K562 (cell line): Measurements from ENCODE around the gene PHOX2A. TPM values are rescaled to one million over a fixed set of nuclear protein-coding genes. Genes with fewer than 3 reads are reported as not detected.

Source experiments
- ATAC-seq: fragments of 200-7000 bp; cut with Tn5 transposase; 3 replicates; pipeline ENCODE4 v1.9.1; 2020; ENCODE audit warnings: moderate library complexity
- BruUV-seq: library from RNA; stranded (reverse); fragments of 400-500 nt; replicated peaks from 2 replicates; lab custom pipeline; 2021; lab: Mats Ljungman, UMichigan
- CTCF ChIA-PET: fragments of 300-600 bp; formaldehyde crosslinking; extraction: SDS; loops from one replicate; lab custom pipeline; 2021; ENCODE audit warnings: low intra/inter-chr PET ratio; lab: Yijun Ruan, JAX
- POLR2A ChIA-PET: fragments of 300-600, 350-650 bp; sonication (Branson Sonifier 250); formaldehyde crosslinking; extraction: SDS; loops from one replicate; lab custom pipeline; 2021; ENCODE audit warnings: antibody characterized with exemption, inconsistent platforms; lab: Yijun Ruan, JAX
- DNase-seq, 4 experiments: peaks; one replicate each; pipeline versions ENCODE4 v3.0.0 to v3.0.0-alpha.2; 2011 to 2018; ENCODE audit warnings: low spot score in 3 of 4, mixed read lengths in 3 of 4; ENCODE audit errors: extremely low read depth in 1 of 4
- FAIRE-seq: peaks from 2 replicates; lab custom pipeline; 2011; peaks lifted over from hg19 to GRCh38; lab: Jason Lieb, UNC
- H2AFZ ChIP-seq: 2 replicates; pipeline ENCODE4 v1.6.0; 2011; ENCODE audit warnings: low read depth, low read length, control low read depth, inconsistent platforms
- H3K27ac ChIP-seq: fragments of 200-600 bp; 3 replicates; pipeline ENCODE4 v1.8.0; 2011; ENCODE audit warnings: low read depth, mild to moderate bottlenecking, control low read depth, inconsistent platforms, low read length, moderate library complexity, mixed read lengths; ENCODE audit errors: extremely low read depth
- H3K27me3 ChIP-seq, 2 experiments: fragments of 300-600 bp in 1 of 2; 2 replicates in 1 of 2; 3 replicates in 1 of 2; pipeline versions ENCODE4 v1.6.0 to v1.8.0; 2011; ENCODE audit warnings: inconsistent platforms in 2 of 2, low read length in 2 of 2, mild to moderate bottlenecking in 1 of 2, mixed read lengths in 1 of 2, moderate library complexity in 1 of 2; ENCODE audit not compliant: control insufficient read depth in 2 of 2, insufficient read depth in 2 of 2
- H3K36me3 ChIP-seq: fragments of 300-600 bp; 3 replicates; pipeline ENCODE4 v1.8.0; 2011; ENCODE audit warnings: mild to moderate bottlenecking, low read length, inconsistent platforms; ENCODE audit not compliant: control insufficient read depth, insufficient read depth
- H3K4me1 ChIP-seq, 2 experiments: fragments of 200-600 bp in 1 of 2; replicated peaks in 1 of 2; 2 replicates in 1 of 2; 3 replicates in 1 of 2; pipeline versions ENCODE4 v1.5.1 to v1.8.0; 2011; ENCODE audit warnings: inconsistent platforms in 2 of 2, low read length in 2 of 2, mild to moderate bottlenecking in 1 of 2, mixed read lengths in 1 of 2, moderate library complexity in 1 of 2; ENCODE audit not compliant: control insufficient read depth in 2 of 2, insufficient read depth in 2 of 2
- H3K4me2 ChIP-seq: 2 replicates; pipeline ENCODE4 v1.6.1; 2011; ENCODE audit warnings: low read length, control low read depth, inconsistent platforms, mixed read lengths; ENCODE audit not compliant: insufficient read depth
- H3K4me3 ChIP-seq: fragments of 200-600 bp; sonication (generic), shearing (Covaris generic); 2 replicates; pipeline ENCODE4 v1.5.1; 2016; ENCODE audit warnings: control low read depth, inconsistent platforms
- H3K79me2 ChIP-seq: fragments of 200-600 bp; 3 replicates; pipeline ENCODE4 v1.8.0; 2011; ENCODE audit warnings: low read length, inconsistent platforms; ENCODE audit not compliant: control insufficient read depth, insufficient read depth
- H3K9ac ChIP-seq, 2 experiments: 2 replicates each; pipeline versions ENCODE4 v1.6.0 to v1.6.1; 2011; ENCODE audit warnings: low read depth in 2 of 2, low read length in 2 of 2, control low read depth in 1 of 2, inconsistent platforms in 1 of 2, mild to moderate bottlenecking in 1 of 2, mixed read lengths in 1 of 2; ENCODE audit not compliant: insufficient read depth in 1 of 2
- H3K9me1 ChIP-seq: one replicate; pipeline ENCODE4 v1.6.0; 2011; ENCODE audit warnings: inconsistent platforms, mild to moderate bottlenecking, low read length, moderate library complexity; ENCODE audit not compliant: control insufficient read depth, insufficient read depth
- H3K9me3 ChIP-seq: replicated peaks from 2 replicates; pipeline ENCODE4 v1.5.1; 2011; ENCODE audit warnings: low read depth, low read length, inconsistent platforms; ENCODE audit not compliant: control insufficient read depth, insufficient read depth
- H4K20me1 ChIP-seq: replicated peaks from 2 replicates; pipeline ENCODE4 v1.6.1; 2011; ENCODE audit warnings: low read length, inconsistent platforms, mixed read lengths; ENCODE audit not compliant: control insufficient read depth, insufficient read depth
- CBFA2T3 ChIP-seq: fragments of 450-650 bp; IDR thresholded peaks from 2 replicates; pipeline ENCODE4 v1.6.1; 2017
- CHD4 ChIP-seq: fragments of 200-600 bp; sonication (generic); IDR thresholded peaks from 3 replicates; pipeline ENCODE4 v1.6.1; 2012; ENCODE audit warnings: low read depth, mild to moderate bottlenecking, mixed read lengths, low read length, inconsistent platforms; ENCODE audit not compliant: insufficient read depth, insufficient replicate concordance, poor library complexity, severe bottlenecking
- NR2C2 ChIP-seq, 2 experiments: fragments of 200-800 bp in 1 of 2; sonication (Bioruptor generic) in 1 of 2; sonication (generic) in 1 of 2; formaldehyde crosslinking in 1 of 2; IDR thresholded peaks; 2 replicates each; pipeline versions ENCODE4 v1.6.1 to v1.8.0; 2016 to 2022; ENCODE audit warnings: mild to moderate bottlenecking in 1 of 2, missing compliant biosample characterization in 1 of 2, missing genetic modification characterization in 1 of 2, missing genetic modification reagents in 1 of 2
- PHF21A ChIP-seq: fragments of 450-650 bp; IDR thresholded peaks from 2 replicates; pipeline ENCODE4 v1.6.1; 2017; ENCODE audit warnings: low read depth, borderline replicate concordance
- TGIF2 ChIP-seq: sonication (generic); formaldehyde crosslinking; IDR thresholded peaks from 2 replicates; pipeline ENCODE4 v1.8.1; 2022; ENCODE audit warnings: mild to moderate bottlenecking, missing genetic modification reagents, moderate library complexity
- ZC3H11A ChIP-seq: IDR thresholded peaks from 2 replicates; pipeline ENCODE4 v1.6.1; 2012; ENCODE audit warnings: low read depth, low read length, improper control_type of control experiment
- ZNF79 ChIP-seq: fragments of 250-450 bp; sonication (Bioruptor Pico); IDR thresholded peaks from 2 replicates; pipeline ENCODE4 v1.4.0; 2020; ENCODE audit warnings: low read depth, mild to moderate bottlenecking, moderate library complexity
- WGBS: fragments of 100-300 bp; shearing (Covaris generic); methylation state at CpG from one replicate; pipeline ENCODE4 v1.1.6; 2016; ENCODE audit warnings: low coverage, mixed read lengths; ENCODE audit not compliant: insufficient coverage; ENCODE audit errors: missing lambda C conversion rate; 5-methylcytosine and 5-hydroxymethylcytosine counted together
- in situ Hi-C: fragments of 300-500 bp; cut with MboI; formaldehyde crosslinking; loops from 4 replicates; pipeline ENCODE4 v1.15.0; 2018; ENCODE audit warnings: inconsistent platforms, mixed read lengths
- intact Hi-C: fragments of 100-400 bp; cut with micrococcal nuclease; formaldehyde crosslinking; loops from 2 replicates; pipeline ENCODE4 v1.14.2; 2022
- polyA plus RNA-seq, 8 experiments: library from polyadenylated mRNA; depleted of rRNA in 4 of 8; stranded (reverse) in 5 of 8; unstranded in 3 of 8; fragments of >200 nt; fragmentation: Nextera tagmentation in 2 of 8; fragmentation: Illumina TruSeq in 1 of 8; extraction: Ambion mirVana in 2 of 8; extraction: Trizol in 1 of 8; gene quantifications; 2 replicates each; pipeline versions ENCODE4 v1.2.1 to v1.2.3, GENCODE V29; 2011 to 2014; ENCODE audit warnings: inconsistent platforms in 1 of 8, missing spikeins in 1 of 8
- total RNA-seq, 7 experiments: library from RNA; depleted of rRNA in 6 of 7; stranded (reverse); fragments of >200 nt in 6 of 7; fragmentation: Illumina TruSeq in 2 of 7; extraction: Trizol in 2 of 7; gene quantifications; 2 replicates each; pipeline versions ENCODE4 v1.2.1 to v1.2.3, GENCODE V29; 2011 to 2021; ENCODE audit warnings: low replicate concordance in 1 of 7
- TF ChIP-seq, protein P1 (sequence below): fragments of 250-450 bp; sonication (Bioruptor Pico); IDR thresholded peaks from 2 replicates; pipeline ENCODE4 v1.5.0; 2021
- TF ChIP-seq, protein P2 (sequence below), 2 experiments: fragments of 450-650 bp; IDR thresholded peaks; 2 replicates each; pipeline ENCODE4 v1.6.1; 2016; ENCODE audit warnings: mild to moderate bottlenecking in 2 of 2, borderline replicate concordance in 1 of 2, low read depth in 1 of 2, moderate library complexity in 1 of 2

Gene PHOX2A
- total and polyA plus RNA-seq, 9 of the 15 experiments (the other 6 are each of a cell fraction or from before 2014, with no cell fraction given) = not detected

DNA sequence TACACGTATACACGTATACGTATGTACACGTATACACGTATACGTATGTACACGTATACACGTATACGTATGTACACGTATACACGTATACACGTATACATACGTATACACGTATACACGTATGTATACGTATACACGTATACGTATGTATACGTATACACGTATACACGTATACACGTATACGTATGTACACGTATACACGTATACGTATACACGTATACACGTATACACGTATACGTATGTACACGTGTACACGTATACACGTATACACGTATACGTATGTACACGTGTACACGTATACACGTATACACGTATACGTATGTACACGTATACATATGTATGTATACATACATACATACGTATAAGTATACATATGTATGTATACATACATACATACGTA is 42.5 kb downstream of the PHOX2A start (continued):
- TF ChIP-seq ZNF79 (CRISPR knock-in tag) = peak; percentile 50; the same call in 1 of the 2 replicates

DNA sequence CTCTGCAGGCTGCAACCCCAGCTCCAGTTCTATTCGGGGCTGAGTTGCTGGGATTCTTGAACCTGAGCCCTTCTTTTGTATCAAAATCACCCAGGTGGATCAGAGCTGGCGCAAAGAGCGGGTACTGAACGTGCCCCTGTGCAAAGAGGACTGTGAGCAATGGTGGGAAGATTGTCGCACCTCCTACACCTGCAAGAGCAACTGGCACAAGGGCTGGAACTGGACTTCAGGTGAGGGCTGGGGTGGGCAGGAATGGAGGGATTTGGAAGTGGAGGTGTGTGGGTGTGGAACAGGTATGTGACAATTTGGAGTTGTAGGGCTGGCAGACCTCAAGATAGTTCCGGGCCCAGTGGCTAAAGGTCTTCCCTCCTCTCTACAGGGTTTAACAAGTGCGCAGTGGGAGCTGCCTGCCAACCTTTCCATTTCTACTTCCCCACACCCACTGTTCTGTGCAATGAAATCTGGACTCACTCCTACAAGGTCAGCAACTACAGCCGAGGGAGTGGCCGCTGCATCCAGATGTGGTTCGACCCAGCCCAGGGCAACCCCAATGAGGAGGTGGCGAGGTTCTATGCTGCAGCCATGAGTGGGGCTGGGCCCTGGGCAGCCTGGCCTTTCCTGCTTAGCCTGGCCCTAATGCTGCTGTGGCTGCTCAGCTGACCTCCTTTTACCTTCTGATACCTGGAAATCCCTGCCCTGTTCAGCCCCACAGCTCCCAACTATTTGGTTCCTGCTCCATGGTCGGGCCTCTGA is 48.3 kb downstream of the PHOX2A start:
- Histone ChIP-seq H3K4me3 (no peak overlapping the region), H3K36me3 (no peaks in the 10 kb centered on the region), H3K9me3 (no peaks in the 10 kb centered on the region), H2AFZ (no peak overlapping the region), H3K27me3 (no peaks in the 10 kb centered on the region), H3K79me2 (no peaks in the 10 kb centered on the region), H3K4me2 (no peak overlapping the region), H3K4me1 (peaks cover 9 to 10% of the 10 kb centered on the region in 2 experiments), H3K9me1 (peaks cover 2% of the 10 kb centered on the region), H3K27ac (no peak overlapping the region), H4K20me1 (no peaks in the 10 kb centered on the region), H3K9ac (no peak overlapping the region)
- intact Hi-C loops (no loop called here), in situ Hi-C loops (no loop called here)
- WGBS = 32% methylated on average over 11 of the region's 12 CpGs
- ChIA-PET POLR2A (interaction anchor here (0.8 to 1.3 kb wide), 3 partner anchors 28 to 196 kb away, joined by 3 to 4 read pairs (median 3); no protein-coding TSS in a partner anchor), CTCF (no interaction called here)
- FAIRE-seq = no peak
- ATAC-seq = no peak
- DNase-seq = no peak
- BruUV-seq = no TSS peak
- TF ChIP-seq NR2C2 (CRISPR knock-in tag; IDR thresholded peaks at IDR 0.05) (no peak), NR2C2 (tag; IDR thresholded peaks at IDR 0.05) (no peak), PHF21A (no peak), CBFA2T3 (no peak), ZC3H11A (no peak), CHD4 (no peak), TGIF2 (CRISPR knock-in tag) (no peak)
- TF ChIP-seq, protein P1, sequence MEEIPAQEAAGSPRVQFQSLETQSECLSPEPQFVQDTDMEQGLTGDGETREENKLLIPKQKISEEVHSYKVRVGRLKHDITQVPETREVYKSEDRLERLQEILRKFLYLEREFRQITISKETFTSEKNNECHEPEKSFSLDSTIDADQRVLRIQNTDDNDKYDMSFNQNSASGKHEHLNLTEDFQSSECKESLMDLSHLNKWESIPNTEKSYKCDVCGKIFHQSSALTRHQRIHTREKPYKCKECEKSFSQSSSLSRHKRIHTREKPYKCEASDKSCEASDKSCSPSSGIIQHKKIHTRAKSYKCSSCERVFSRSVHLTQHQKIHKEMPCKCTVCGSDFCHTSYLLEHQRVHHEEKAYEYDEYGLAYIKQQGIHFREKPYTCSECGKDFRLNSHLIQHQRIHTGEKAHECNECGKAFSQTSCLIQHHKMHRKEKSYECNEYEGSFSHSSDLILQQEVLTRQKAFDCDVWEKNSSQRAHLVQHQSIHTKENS (CRISPR knock-in tag) = no peak
- TF ChIP-seq, protein P2, sequence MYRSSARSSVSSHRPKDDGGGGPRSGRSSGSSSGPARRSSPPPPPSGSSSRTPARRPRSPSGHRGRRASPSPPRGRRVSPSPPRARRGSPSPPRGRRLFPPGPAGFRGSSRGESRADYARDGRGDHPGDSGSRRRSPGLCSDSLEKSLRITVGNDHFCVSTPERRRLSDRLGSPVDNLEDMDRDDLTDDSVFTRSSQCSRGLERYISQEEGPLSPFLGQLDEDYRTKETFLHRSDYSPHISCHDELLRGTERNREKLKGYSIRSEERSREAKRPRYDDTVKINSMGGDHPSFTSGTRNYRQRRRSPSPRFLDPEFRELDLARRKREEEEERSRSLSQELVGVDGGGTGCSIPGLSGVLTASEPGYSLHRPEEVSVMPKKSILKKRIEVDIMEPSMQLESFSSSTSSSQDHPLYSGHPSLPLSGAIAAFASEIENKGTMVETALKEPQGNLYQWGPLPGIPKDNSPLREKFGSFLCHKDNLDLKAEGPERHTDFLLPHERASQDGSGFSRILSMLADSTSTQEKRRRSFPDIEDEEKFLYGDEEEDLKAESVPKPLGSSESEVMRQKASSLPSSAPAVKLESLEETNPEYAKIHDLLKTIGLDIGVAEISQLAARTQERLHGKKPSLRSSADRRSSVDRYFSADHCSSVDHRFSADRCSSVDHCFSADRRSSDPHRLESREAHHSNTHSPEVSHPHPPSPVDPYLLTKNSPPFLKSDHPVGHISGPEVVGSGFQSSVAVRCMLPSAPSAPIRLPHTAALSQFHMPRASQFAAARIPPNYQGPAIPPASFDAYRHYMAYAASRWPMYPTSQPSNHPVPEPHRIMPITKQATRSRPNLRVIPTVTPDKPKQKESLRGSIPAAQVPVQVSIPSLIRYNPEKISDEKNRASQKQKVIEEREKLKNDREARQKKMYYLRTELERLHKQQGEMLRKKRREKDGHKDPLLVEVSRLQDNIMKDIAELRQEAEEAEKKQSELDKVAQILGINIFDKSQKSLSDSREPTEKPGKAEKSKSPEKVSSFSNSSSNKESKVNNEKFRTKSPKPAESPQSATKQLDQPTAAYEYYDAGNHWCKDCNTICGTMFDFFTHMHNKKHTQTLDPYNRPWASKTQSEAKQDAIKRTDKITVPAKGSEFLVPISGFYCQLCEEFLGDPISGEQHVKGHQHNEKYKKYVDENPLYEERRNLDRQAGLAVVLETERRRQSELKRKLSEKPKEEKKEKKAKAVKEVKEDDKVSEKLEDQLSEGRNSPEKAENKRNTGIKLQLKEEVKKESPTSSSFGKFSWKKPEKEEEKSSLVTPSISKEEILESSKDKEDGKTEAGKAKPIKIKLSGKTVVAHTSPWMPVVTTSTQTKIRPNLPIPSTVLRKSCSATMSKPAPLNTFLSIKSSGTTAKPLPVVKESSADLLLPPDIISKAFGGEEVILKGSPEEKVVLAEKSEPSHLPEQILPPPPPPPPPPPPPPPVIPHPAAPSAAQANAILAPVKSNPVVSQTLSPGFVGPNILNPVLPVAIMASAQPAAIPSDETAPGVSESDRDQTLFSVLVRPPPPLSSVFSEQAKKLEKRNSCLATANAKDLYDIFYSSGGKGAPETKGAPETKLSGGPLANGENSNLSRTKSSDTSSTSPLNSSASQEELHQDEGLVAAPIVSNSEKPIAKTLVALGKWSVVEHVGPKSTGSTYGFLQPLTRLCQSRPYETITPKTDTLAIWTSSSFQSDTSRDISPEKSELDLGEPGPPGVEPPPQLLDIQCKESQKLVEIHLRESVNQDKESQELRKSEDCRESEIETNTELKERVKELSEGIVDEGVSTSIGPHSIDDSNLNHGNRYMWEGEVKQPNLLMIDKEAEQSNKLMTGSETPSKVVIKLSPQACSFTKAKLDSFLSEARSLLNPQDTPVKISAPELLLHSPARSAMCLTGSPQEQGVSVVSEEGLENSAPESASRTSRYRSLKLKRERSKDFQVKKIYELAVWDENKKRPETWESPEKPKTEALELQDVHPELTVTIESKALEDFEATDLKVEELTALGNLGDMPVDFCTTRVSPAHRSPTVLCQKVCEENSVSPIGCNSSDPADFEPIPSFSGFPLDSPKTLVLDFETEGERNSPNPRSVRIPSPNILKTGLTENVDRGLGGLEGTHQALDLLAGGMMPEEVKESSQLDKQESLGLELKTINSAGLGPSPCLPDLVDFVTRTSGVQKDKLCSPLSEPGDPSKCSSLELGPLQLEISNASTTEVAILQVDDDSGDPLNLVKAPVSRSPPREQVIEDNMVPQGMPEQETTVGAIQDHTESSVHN (IDR thresholded peaks at IDR 0.05; ENCODE audit: borderline replicate concordance in 1 of 2, low read depth in 1 of 2) = no peak
